HG03432 (cell line): ENCODE results near the gene COX5A.

Experiments used
- ATAC-seq: cut with Tn5 transposase; IDR thresholded peaks from one replicate; pipeline ENCODE4 v1.9.1; 2021; ENCODE audit warnings: mild to moderate bottlenecking, moderate library complexity; ENCODE audit not compliant: unreplicated experiment

COX5A gene

DNA sequence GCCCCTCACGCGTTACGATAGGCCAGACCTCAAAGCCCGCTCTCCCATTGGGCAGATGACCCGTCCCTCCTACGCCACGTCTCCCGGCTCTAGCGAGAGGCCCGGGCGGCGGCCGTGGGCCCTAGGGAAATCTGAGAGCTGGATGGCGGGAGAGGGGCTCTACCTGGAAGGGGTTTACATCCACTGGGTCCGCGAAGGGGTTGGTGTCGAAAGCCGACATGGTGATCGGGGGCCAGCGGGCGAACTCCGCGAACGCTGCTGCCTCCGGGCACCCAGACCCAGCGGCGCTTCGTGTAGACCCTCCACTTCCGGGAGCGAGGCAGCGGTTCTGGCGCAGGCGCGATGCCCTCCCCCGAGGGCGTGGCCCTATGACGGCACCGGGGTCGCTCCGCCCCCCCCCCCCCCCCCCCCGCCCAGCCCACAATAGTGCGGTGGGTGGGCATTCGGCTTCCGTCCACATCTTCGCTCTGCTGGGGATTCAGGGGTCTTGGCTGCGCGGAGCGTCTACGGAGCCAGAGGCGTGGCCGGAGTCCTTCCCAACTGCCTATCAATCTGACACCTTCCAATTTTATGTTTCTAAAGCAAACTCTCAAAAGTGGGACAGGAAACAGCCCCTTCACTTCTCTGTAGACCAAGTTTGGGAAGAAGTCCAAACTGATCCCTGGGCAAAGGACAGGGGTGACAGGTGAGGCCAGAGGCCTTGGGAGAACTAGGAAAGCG lies 64.7 kb downstream of the COX5A start, which contains the start of gene SCAMP2:
Gene SCAMP2 (minus strand): TSS at position 330 of the 720 bp plus-strand sequence. CDS start 110 bp downstream, at position 220.
- ATAC-seq: peak; percentile 87

DNA sequence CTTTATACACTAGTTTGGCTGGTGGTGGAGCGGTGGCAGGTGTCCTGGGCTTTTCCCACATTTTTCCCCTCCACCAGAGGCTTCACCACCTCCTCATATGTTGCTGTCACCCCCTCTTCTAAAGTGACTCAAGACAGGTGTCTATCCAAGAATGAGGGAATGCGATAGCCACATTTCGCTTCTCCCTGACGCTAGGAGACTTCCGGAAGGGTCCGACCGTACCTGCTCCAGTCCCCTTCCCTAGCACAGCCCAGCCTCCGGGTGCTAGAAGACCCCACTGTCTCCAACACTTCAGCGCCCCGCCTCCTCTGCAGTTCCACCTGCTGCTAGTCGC lies 65.2 kb downstream of the COX5A start:
- ATAC-seq: no peak

DNA sequence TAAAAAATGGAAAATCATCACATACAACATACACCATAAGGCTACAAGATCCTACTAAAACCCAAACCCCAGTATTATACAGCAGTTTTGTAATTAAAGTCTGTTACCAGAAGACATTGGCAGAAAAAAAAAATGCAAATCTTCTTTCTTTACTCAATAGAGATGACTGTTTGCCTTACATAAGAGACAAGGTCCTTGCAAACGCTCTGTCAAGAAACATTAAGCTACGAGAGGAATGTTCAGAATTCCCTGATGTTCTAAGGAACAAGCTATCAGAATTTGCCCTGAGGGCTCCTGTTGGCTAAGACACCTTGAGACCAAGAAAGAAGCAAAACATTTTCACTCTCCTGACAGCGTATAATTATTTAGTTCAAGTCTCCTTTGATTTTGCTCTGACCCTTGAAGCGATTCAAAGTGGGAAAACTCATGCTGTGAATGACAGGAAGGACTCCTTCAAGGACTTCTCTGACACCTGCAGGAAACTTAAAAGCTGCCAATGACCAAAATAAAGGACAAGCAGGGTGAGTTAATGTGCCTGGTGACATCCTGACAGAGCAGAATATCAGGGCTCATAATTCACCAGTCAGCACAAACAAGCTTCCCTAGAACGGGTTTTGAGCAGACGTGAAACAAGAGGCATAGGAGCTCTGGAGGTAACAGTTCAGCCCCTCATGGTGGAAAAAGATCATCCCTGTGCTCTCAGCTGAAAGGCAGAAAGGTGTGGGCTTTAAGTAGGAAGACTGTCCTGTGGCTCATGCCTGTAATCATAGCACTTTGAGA lies 67.2 kb downstream of the COX5A start:
- ATAC-seq: no peak
